Psoas muscle (tissue), 8 donors: ENCODE results near the gene C21orf58. TPM values are rescaled to one million over a fixed set of nuclear protein-coding genes. Genes with fewer than 3 reads are reported as not detected.

Experiments
- ATAC-seq, 4 donors: fragments of 200-7000 bp; cut with Tn5 transposase; one replicate each; pipeline ENCODE4 v1.9.1; 2020; ENCODE audit warnings: moderate library complexity in 3 of 4, mild to moderate bottlenecking in 2 of 4
- DNase-seq, 2 donors: peaks; one replicate each; pipeline ENCODE4 v3.0.0-alpha.2; 2020
- H3K27ac ChIP-seq: fragments of 200-600 bp; one replicate; pipeline ENCODE4 v1.8.0; 2022
- H3K27me3 ChIP-seq, 3 donors: fragments of 200-600 bp in 1 of 3; one replicate each; pipeline versions ENCODE4 v1.6.1 to v1.8.0; 2013 to 2022; ENCODE audit warnings: low read length in 2 of 3, mild to moderate bottlenecking in 2 of 3, moderate library complexity in 1 of 3; ENCODE audit not compliant: insufficient read depth in 3 of 3
- H3K36me3 ChIP-seq, 2 donors: fragments of 200-600 bp in 1 of 2; one replicate each; pipeline versions ENCODE4 v1.6.1 to v1.8.0; 2013 to 2022; ENCODE audit warnings: low read depth in 1 of 2, mild to moderate bottlenecking in 1 of 2, moderate library complexity in 1 of 2; ENCODE audit not compliant: insufficient read depth in 1 of 2
- H3K4me1 ChIP-seq: fragments of 200-600 bp; one replicate; pipeline ENCODE4 v1.8.0; 2022
- H3K4me3 ChIP-seq: fragments of 200-600 bp; one replicate; pipeline ENCODE4 v1.8.0; 2022; ENCODE audit warnings: mild to moderate bottlenecking
- H3K9me3 ChIP-seq: fragments of 200-600 bp; one replicate; pipeline ENCODE4 v1.8.0; 2022
- WGBS, 3 donors: extraction: QIAGEN DNeasy Blood & Tissue Kit; methylation state at CpG; one replicate each; pipeline versions ENCODE4 v1.1.6 to v1.1.7; 2013; 5-methylcytosine and 5-hydroxymethylcytosine counted together
- intact Hi-C, 2 donors: fragments of 100-400 bp; cut with DNase I; formaldehyde crosslinking; loops; one replicate each; pipeline versions ENCODE4 v1.11.0 to v1.14.2; 2022
- polyA plus RNA-seq, 3 donors: library from polyadenylated mRNA; stranded (reverse); fragments of 200-250 nt; gene quantifications; one replicate each; pipeline ENCODE4 v1.2.3, GENCODE V29; 2013
- total RNA-seq, 4 donors: library from RNA; stranded (reverse); fragmentation: NEBNext Ultra II Directional in 2 of 4; extraction: Animal tissue kit (Norgen Biotek cat#: 25700) in 2 of 4; gene quantifications; one replicate each; pipeline versions ENCODE4 v1.2.1 to v1.2.4, GENCODE V29; 2021 to 2023
- TF ChIP-seq, protein P1 (sequence below): fragments of 200-600 bp; IDR thresholded peaks from one replicate; pipeline ENCODE4 v1.8.0; 2022; ENCODE audit warnings: antibody characterized with exemption
- donor health status: healthy with polysubstance abuse.
- donor health status: DM: no; HTN: no; CAD: no; lungs with moderate emphysema.
- donor health status: Bipolar disorder and iron deficiency.
- donor health status: healthy.
- donor health status: DM: yes; HTN: yes; CAD: no.
- donor health status: DM: no; HTN: no; CAD: no.
- donor health status: DM: no; HTN: no; CAD: no.
- donor health status: DM: yes; HTN: yes; CAD: no.

The C21orf58 gene
- total and polyA plus RNA-seq, 7 donors = 0.38 to 3.0 (median 1.1) TPM

DNA sequence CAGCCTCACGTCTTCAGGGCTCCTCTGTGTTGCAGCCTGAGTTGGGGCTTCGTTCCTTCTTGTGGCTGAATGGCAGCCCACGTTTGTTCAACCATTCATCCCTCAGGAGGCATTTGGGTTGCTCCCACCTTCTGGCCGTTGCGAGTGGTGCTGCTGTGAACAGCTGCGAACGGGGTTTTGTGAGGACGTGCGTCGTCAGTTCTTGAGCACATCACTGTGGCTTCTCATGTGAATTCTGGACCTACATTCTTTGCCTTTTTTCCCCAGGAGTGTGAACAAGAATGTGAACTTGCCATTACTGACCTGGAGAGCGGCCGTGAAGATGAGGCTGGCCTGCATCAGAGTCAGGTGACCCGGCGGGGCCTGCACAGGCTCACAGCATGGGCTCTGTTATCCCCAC is 22.2 kb upstream of the C21orf58 start:
- H3K4me3 ChIP-seq = no peak overlapping the region
- TF ChIP-seq, protein P1, sequence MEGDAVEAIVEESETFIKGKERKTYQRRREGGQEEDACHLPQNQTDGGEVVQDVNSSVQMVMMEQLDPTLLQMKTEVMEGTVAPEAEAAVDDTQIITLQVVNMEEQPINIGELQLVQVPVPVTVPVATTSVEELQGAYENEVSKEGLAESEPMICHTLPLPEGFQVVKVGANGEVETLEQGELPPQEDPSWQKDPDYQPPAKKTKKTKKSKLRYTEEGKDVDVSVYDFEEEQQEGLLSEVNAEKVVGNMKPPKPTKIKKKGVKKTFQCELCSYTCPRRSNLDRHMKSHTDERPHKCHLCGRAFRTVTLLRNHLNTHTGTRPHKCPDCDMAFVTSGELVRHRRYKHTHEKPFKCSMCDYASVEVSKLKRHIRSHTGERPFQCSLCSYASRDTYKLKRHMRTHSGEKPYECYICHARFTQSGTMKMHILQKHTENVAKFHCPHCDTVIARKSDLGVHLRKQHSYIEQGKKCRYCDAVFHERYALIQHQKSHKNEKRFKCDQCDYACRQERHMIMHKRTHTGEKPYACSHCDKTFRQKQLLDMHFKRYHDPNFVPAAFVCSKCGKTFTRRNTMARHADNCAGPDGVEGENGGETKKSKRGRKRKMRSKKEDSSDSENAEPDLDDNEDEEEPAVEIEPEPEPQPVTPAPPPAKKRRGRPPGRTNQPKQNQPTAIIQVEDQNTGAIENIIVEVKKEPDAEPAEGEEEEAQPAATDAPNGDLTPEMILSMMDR = no peak
- peaks cover 15% of the 10 kb centered on the region for H3K4me1 ChIP-seq
- no peaks in the 10 kb centered on the region for H3K27me3 ChIP-seq
- H3K9me3 ChIP-seq = no peaks in the 10 kb centered on the region
- ATAC-seq (no peak), DNase-seq (no peak)
- intact Hi-C loops = loop anchor here in 1 of 2 donors (2.0 kb wide), 1 partner anchor 49 kb away; no protein-coding TSS in a partner anchor
- 85 to 92% (median 87%) methylated on average over 14 of the region's 14 CpGs for WGBS, 3 donors
- peaks cover 2 to 49% of the 10 kb centered on the region in 2 donors for H3K36me3 ChIP-seq
- H3K27ac ChIP-seq = no peak overlapping the region

DNA sequence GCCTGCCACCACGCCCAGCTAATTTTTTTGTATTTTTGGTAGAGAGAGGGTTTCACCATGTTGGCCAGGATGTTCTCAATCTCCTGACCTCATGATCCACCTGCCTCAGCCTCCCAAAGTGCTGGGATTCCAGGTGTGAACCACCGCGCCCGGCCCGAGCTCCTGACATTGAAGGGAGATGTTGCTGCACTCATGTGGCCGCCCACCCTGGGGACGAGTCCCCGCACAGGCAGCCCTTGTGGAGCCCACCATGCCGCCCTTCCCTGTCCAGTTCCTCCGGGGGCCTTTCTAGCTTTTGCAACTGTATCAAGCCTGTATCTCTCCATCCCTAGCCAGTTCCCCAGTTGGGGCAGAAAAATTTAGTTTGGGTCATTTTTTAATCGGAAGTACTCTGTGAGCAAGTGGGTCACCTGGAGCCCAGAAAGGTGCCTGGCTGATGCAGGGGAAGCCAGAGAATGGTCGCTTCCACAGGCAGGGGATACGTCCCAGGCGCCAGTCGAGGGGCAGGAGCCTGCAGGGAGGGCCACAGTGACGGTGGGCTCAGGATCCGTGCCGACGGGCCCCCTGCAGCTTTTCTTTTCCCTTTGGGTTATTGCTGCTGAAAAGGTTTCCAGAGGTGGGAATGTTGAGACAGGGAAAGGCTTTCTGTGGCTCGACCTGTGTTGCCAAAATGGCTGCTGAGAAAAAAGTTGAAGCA is 20.7 kb upstream of the C21orf58 start:
- peaks cover 6% of the 10 kb centered on the region for H3K4me1 ChIP-seq
- 95 to 97% (median 97%) methylated on average over 20 of the region's 20 CpGs for WGBS, 3 donors
- H3K27ac ChIP-seq = no peak overlapping the region
- H3K27me3 ChIP-seq = no peaks in the 10 kb centered on the region
- peaks cover under 1 to 45% of the 10 kb centered on the region in 2 donors for H3K36me3 ChIP-seq
- TF ChIP-seq, protein P1 = no peak
- H3K9me3 ChIP-seq = no peaks in the 10 kb centered on the region
- intact Hi-C loops = no loop called here
- ATAC-seq (no peak), DNase-seq (no peak)
- no peak overlapping the region for H3K4me3 ChIP-seq

DNA sequence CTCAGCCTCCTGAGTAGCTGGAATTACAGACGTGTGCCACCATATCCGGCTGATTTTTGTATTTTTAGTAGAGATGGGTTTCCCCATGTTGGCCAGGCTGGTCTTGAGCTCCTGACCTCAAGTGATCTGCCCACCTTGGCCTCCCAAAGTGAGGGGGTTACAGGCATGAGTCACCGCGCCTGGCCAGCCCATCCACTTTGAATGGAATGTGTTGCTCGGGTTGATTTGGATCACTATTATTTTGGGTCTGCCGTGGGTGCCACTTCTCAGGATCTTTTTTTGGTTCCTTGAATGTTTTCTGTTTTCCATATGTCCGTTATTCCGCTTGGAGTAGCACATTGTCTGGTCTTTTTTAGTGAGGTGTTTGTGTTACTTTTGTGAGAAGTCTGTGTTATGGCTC is 17.3 kb upstream of the C21orf58 start:
- Histone ChIP-seq H3K9me3 (no peaks in the 10 kb centered on the region), H3K27me3 (no peaks in the 10 kb centered on the region), H3K36me3 (peaks cover 0 to 51% of the 10 kb centered on the region in 2 donors), H3K4me1 (peaks cover 3% of the 10 kb centered on the region), H3K4me3 (no peak overlapping the region), H3K27ac (peak overlapping the region; percentile 38)
- DNase-seq (peak in 1 of 2 donors; percentile 36), ATAC-seq (peak in 1 of 4 donors; percentile 41)
- TF ChIP-seq, protein P1 = no peak
- 68 to 83% (median 71%) methylated on average over 8 of the region's 8 CpGs for WGBS, 3 donors
- intact Hi-C loops = no loop called here

DNA sequence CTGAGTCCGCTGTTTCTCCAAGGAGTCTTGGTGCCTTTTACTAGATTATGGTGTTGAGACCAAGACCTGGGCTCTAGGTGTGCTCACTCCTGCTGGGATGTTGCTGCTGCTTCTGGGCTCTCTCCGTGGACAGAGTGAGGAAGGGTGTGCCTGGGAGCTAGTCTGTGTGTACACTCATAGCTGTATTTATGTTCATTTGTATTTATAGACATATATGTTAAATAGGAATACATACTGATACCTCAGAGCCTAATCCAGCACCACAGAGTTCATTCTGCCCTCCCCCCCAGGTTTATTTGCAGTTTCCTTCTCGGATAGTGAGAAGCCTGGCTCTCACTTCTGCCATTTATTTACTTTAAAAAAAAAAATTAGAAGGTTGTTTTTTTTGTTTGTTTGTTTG is 12.9 kb upstream of the C21orf58 start:
- H3K9me3 ChIP-seq = no peaks in the 10 kb centered on the region
- ATAC-seq (no peak), DNase-seq (no peak)
- H3K27ac ChIP-seq = no peak overlapping the region
- WGBS, 3 donors = 93 to 96% (median 93%) methylated on average over 3 of the region's 3 CpGs
- H3K27me3 ChIP-seq = no peaks in the 10 kb centered on the region
- TF ChIP-seq, protein P1 = no peak
- H3K4me3 ChIP-seq = no peak overlapping the region
- intact Hi-C loops = loop anchor here in 1 of 2 donors (10.0 kb wide), 1 partner anchor 52 kb away; the partner anchor contains the start of genes MCM3AP and YBEY
- H3K4me1 ChIP-seq = peaks cover 3% of the 10 kb centered on the region
- peaks cover 0 to 79% of the 10 kb centered on the region in 2 donors for H3K36me3 ChIP-seq
